HG02981 (cell line): ENCODE results near the gene PPFIA1.
"Not testable (repeated sequence)": the region's sequence is repeated elsewhere in the genome, so short reads cannot be mapped to it uniquely, and the experiment has no call there.

ENCODE experiments used
- ATAC-seq: cut with Tn5 transposase; IDR thresholded peaks from one replicate; pipeline ENCODE4 v1.9.1; 2021; ENCODE audit warnings: mild to moderate bottlenecking, moderate library complexity; ENCODE audit not compliant: unreplicated experiment

PPFIA1 gene

DNA sequence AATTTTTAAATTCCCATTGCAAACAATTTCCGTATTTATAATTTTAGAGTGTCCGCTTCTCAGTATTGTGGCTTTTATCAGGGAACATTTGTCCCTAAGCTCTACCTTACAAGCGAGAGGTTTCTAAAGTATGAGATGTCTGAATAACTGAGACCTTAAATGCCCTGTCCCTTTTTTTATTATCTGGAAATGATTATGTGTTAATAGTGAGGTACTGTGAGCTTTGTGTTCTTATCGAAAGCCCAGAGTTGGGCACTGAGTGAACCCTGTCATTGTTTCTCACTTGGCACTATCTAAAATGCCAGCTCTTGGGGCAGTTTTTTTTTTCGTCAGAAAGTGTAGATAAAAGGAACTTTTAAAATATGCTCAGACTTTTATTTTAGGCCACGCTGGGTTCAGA lies 137.3 kb downstream of the PPFIA1 start:
- ATAC-seq, result no peak

DNA sequence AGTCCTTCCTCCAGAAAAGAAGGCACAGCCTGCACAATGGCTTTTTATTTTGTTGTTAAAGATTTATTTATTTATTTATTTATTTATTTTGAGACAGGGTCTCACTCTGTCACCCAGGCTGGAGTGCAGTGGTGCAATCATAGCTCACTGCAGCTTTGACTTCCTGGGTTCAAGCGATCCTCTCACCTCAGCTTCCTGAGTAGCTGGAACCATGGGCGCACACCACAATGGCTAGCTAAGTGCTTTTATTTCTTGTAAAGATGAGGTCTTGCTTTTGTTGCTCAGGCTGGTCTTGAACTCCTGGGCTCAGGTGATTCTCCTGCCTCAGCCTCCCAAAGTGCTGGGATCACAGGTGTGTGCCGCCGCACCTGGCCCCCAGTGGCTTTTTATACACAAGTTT lies 137.8 kb downstream of the PPFIA1 start:
- not testable (repeated sequence) for ATAC-seq

DNA sequence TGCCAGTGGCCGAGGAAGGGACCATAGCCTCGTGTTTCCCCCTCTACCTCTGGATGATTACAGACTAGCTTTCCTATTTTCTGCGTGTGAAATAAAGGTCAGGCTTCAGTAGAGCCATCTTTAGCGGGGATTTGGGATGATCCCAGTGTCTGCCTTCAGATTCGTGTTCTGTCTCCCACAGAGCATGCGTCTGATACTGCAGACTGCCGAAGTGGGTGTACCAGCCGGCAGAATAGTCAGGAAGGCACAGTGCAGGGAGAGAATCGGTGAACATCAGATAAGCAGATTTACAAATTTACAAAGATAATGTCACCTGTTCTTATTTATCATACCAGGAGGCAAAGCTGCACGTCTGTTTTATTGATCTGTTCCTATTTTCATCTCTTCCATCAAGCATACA lies 138.9 kb downstream of the PPFIA1 start:
- ATAC-seq, result no peak

DNA sequence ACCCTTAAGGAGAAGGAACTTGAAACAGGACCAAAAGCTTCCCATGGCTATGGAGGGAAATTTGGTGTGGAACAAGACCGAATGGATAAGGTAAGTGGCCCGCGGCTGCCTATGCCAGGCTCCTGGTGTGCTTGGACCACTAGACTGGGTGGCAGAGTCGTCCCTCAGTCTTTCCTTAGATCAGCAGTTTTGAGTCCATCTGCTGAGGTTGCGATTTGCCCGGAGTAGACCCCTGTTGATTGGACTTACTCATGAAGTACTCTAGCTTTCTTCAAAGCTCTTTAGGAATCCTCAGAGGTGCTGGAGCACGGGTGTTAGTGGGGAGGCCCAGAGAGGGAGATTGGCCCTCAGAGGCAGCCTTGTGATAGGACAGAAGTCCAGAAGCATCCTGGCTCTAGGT lies 139.4 kb downstream of the PPFIA1 start:
- no peak for ATAC-seq

DNA sequence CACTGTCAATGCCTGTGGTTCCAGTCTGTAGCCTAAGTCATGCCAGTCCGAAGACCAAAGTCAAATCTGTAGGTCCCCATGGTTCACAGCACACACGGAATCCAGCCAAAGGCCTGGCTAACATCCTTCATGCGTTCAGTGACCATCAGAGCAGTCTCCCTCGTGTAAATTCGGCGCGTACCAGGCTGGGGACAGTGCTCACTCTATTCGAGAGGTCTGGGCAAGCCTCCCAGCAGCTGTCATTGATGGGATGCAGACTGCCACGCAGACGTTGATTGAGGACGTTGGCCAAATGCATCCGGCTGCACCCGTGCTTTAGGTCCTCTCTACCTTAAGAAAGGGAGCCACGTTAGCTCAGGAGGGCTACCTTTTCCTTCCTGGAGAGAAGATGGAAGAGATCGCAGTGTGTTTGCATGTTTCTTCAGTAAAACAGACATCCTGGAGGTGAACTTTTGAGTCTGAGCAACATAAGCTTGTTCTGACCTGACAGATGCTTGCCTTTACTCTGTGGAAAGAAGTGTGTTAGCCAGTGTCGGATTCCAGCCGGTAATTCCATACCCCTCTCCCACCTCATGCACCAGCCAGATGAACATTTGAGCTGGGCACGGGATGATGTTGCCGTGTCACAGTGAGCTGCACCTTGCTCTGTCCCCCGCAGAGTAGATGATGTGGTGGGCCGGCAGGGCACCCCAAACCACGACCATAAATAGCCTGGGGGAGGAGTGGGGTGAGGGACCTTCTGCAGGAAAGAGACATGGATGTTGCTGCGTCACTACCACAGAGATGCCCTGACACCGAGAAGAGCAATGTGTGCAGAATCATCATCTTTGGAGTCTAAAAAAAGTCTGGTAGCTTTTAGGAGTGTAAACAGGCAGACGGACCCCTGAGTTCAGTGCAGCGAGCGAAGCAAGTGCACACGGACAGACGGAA lies 140.1 kb downstream of the PPFIA1 start:
- ATAC-seq, result no peak

DNA sequence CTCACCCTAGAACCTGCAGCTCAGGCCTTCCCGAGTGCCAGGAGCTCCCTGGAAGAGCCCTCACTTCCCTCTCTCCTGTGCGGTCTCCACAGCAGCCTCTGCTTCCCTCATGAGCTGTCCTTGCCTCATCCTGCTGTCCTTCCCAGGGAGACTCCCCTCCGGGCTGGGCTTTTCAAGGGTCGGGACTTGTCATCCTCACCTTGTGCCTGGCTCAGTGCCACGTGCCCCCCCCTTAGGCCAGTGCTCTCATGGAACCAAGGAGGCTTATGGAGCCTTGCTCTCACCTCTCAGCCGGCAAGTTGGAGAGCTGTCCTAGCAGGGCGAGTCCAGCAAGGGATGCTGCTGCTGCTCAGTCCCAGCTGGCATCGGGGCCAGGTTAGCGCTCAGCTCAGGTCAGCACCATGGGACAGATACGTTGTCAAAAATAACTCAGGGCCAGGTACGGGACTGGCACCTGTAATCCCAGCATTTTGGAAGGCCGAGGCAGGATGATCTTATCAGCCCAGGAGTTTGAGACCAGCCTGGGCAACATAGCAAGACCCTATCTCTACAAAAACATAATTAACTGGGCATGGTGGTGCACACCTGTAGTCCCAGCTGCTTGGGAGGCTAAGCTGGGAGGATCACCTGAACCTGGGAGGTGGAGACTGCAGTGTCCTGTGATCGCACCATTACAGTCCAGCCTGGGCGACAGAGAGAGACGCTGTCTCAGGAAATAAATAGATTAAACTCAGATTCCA lies 141.4 kb downstream of the PPFIA1 start:
- no peak for ATAC-seq

DNA sequence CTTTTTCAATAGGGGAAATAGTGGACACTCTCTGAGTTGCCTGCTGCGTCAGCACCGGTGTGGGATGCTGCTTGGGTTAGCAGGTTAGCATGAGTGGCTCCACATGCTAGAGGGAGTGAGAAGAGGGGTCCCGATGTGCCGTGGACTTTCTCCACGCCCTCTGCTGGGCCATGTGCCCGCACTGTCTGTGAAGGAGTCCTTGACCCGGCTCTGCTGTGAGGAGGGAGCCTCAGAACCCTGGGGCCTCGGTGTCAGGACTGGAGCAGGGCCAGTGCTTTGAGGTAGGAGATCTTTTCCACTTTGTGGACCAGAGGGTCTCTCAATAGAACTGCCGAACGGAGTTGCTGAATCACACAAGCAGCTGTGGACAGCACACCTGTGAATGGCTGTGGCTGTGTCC lies 142.7 kb downstream of the PPFIA1 start:
- ATAC-seq, result no peak

DNA sequence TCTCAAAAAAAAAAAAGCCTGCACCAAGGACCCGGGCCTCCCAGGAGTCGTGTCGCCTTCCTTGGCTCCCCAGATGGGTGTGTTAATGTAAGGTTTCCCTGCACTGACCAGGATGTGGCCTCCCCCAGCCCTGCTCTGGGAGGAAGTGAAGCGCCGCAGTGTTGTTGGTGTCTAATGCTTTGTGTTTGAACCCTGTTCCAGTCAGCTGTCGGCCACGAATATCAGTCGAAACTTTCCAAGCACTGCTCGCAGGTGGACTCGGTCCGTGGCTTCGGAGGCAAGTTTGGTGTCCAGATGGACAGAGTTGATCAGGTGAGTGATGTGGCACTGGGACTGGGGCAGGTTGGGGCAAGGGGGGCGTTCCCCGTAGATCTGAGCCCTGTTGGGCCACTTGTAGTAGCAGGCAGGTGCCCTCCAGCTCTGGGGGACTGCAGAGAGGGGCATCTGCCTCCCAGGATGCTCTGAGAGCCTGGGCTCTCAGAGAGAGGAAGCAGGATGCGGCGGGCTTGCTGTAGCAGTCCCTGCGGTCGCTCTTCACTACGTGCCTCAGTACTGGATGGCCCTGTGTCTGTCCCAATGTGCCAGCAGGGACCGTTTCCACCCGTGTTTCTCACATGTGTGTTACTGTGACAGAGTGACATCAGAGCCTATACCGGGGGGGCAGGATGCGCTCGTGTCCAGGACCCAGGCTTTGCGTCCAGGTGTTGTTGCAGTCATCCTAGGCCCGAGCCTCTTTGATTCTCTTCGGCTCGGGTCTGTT lies 144.0 kb downstream of the PPFIA1 start:
- ATAC-seq, result no peak

DNA sequence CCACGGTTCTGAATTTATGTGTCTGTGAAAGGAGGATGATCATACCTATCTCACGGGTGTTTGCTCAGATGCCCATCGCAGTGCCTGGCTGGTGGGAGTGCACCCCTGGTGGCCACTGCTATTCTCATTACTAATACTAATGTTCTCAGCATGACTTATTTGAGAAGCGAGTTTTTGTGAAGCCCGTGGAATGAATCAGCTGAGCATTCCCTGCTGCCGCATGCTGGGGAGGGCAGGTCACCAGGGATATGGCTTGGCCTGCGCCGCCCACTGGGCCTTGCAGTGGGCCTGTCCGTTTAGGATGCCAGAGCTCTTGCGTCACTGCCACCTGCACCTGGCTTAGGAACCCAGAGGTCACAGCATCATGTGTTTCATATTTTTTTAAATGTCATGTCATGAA lies 144.7 kb downstream of the PPFIA1 start:
- ATAC-seq, result no peak

DNA sequence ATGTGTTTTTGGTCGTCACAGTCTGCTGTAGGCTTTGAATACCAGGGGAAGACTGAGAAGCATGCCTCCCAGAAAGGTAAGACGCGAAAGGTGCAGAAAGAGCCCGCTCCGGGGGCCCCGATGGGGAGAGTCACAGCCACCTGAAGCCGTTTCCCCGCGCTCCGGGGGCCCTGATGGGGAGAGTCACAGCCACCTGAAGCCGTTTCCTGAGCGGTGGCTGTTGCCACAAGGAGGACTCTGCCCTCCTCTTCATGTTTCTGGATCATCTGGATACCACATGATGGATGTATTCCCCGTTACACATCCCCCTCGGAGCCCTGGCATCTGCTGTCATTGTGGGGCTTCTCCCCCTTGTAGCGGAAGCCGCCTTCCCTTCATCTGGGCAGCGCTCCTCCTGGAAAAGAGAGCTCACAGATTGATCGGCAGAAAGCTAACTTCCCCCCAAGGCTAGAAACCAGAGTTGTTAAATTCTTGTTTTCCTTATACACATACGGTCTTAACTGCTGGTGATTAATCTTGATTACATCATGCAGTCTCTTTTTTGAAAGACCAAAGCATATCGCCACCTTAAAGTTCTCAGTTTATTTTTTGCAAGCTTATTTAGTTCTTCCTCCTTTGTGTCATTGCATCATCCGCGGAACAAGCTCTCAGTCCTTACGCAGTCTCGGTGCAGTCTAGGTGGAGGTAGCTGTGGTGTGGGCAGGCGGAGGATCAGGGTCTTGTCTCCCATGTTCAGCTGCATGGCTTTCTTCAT lies 145.3 kb downstream of the PPFIA1 start:
- no peak for ATAC-seq

DNA sequence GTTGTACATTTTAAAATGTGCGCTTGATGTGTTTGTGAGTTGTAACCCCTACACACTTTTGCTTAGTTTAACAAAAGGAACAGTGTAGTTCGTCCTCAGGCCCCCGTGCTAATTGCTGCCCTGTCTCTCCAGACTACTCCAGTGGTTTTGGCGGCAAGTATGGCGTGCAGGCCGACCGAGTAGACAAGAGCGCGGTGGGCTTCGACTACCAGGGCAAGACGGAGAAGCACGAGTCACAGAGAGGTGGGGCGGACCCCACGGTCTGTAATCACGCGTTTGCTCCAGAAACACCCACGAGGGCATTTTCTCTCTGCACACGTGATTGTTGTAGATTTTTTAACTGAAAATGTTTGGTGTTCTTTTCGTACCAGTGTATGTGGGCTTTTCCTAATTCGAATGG lies 146.4 kb downstream of the PPFIA1 start:
- no peak for ATAC-seq

DNA sequence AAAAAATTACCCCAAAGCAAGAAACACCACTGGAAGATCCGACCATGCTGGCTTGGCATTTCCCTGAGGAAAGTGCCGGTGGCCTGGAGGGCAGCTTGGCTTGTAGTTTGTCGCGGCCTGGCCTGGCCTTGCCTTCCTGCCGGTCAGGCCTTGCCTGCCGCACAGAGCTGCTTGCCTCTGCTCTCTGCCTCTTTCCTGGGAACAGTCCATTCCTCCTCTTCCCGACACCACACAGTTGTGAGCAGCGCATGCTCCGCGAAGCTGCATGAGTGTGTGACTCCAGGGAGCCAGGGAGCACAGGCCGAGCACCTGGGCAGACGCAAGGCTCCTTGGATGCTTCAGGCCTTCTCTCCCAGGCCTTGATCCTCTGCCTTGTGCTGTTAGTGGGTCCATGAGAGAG lies 147.6 kb downstream of the PPFIA1 start:
- no peak for ATAC-seq

DNA sequence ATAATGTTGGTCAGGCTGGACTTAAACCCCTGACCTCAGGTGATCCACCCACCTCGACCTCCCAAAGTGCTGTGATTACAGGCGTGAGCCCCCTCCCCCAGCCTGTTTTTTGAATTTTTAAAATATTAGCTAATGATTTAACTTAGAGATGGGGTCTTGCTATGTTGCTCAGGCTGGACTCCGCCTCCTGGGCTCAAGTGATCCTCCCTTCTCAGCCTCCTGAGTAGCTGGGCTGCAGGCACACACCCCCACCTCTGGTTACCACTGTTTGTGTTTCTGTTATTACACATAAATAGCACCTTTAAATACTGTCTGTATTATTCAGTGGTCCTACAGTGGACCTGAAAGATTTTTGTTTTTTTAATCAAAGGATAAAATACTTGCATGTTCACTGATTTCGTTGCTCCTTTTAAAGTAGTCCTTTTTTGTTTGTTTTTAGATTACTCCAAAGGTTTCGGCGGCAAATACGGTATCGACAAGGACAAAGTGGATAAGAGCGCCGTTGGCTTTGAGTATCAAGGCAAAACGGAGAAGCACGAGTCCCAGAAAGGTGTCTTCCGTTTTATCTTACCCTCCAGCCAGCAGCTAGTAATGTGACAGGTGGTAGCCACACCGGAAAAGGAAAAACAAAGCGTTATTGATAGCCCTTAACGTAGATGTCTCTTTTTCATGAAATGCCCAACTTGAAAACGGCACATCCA lies 149.0 kb downstream of the PPFIA1 start:
- ATAC-seq, result no peak

DNA sequence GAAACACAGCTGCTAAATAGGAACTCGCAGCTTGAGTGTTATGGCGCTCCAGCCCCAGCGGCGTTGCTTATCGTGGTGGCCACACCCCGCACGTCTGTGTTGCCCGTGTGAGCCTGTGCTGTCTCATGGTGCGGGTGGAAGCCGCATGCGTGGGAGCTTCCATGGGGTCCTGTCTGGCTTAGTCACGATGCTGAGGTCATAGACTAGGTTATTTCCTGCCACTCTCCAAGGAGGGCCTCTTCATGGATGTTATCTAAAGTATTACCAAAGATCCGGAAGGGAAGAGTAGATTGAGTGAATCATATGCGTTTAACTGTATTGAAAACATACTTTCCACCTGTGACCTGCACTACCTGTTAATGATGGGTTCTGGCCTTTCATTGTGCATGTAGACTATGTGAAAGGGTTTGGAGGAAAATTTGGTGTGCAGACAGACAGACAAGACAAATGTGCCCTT lies 149.5 kb downstream of the PPFIA1 start:
- no peak for ATAC-seq

DNA sequence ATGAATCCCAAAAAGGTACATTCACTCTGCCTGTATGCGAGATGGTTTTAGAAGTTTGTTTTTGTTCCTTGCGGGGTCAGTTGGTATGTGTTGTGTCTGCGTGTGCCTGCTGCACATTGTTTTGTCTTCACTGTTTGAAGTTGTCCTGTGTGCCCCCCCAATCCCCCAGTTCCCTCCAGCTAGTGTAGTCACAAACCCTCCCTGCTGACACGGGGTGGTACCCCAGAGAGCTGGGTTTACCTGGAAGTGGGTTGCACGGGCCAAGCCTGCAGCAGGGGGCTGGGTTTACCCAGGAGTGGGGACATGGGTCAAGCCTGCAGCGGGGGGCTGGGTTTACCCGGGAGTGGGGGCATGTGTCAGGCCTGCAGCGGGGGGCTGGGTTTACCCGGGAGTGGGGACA lies 150.0 kb downstream of the PPFIA1 start:
- no peak for ATAC-seq

DNA sequence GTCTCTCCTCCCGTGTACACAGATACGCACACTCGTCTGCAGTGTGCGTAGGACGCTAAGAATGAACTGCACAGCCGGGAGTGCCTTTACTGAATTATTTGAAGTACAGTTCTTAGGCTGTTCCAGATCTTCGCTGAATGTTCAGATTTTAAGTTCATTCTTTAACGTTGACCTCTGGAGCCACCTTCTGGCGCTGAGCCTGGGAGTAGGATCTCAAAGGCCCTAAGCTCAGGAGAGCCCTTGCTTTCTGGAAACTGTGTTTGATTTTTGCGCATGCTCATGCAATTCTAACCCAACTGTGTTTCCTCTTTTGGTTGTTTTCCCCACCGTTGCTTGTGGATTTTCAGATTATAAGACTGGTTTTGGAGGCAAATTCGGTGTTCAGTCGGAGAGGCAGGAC lies 150.6 kb downstream of the PPFIA1 start:
- ATAC-seq, result no peak

DNA sequence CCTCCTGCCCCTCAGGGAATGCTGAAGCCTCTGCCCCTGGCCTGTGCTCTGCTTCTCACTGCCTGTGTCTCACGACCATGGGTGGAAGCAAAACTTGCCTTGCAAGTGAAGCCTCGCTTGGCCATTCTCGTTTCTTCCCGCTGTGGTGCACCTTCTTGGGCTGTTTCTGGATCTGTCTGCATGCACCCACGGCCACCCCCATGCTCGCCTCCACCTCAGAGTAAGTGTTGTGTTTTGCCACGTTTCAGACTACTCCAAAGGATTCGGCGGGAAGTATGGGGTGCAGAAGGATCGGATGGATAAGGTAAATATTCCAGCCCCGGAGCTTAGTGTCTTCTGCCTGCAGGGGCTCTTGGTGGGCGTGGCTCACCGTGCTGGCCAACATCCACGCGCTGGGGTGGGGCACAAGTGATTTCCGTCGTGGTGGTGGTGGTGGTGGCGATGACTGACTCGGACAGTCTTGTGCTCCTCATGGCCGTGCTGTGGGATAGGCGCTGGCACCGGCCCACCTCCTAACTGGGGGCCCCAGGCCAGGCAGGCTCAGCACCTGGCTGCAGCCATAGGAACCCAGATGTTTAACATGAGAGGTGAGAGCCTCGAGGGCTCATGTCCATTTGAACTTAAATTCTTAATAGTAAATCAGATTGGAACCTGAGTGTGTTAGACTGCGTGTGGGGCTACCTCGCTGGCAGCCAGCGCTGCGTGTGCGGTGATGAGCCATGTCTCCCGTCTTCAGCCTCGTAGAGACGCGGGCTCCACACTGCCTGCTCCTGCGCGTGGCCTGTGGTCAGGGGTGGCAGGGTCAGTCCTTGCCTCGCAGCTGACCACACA lies 152.4 kb downstream of the PPFIA1 start:
- ATAC-seq, result no peak

DNA sequence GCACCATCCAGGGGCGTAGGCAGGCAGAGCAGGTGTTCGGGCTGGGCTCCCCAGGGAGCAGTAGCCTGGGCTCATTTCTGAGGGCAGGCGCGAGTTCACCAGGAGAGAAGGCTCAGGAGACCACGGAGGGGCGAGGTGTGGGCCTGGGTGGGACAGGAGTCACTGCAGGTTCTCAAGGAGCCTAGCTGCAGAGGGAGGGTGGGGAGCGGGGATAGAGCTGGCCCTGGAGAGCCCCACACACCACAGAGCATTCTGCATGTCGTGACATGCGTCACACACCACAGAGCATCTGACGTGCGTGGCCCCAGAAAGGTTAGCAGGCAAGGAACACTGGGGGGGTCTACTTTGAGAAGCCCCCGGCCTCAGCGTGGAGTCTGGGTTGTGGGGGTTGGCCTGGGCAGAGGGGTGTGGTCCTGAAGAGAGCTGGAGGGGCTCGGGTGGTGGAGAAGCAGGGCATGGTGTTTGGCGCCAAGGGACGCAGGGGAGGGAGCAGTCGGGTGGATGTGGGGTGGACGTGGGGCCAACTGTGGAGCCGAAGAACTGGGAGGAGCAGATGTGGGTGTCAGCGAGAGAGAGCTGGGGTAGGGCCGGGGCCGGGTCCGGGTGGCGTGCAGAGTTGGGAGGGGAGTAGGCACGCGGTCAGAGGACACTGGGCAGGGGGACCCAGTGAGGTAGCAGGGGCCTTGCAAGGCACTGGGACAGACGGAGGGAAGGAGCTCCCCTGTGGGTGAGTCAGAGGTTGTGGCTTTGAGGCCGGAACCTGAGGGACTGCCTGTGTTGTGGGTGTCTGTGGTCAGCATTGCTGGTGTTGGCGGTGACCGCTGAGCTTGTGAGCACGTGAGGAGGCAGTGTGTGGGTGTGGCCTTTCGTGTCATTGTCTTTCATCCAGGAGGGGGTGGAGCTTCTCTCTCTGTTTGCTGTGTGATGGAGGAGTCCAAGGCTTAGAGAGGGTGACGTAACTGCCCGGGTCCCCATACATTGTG lies 153.3 kb downstream of the PPFIA1 start:
- ATAC-seq, result no peak
